Muscle of back (tissue), 11 donors: Measurements from ENCODE around the gene CCSER1. TPM values are rescaled to one million over a fixed set of nuclear protein-coding genes. Genes with fewer than 3 reads are reported as not detected.
"Not testable (repeated sequence)": the region's sequence is repeated elsewhere in the genome, so short reads cannot be mapped to it uniquely, and the experiment has no call there.

Source experiments
- DNase-seq, 3 donors: peaks; one replicate each; pipeline versions ENCODE4 v3.0.0 to v3.0.0-alpha.2; 2013
- polyA plus RNA-seq, 10 donors: library from polyadenylated mRNA; unstranded; fragments of 120-200 nt; gene quantifications; one replicate each; pipeline ENCODE4 v1.2.1, GENCODE V29; 2013; ENCODE audit not compliant: insufficient read length in 10 of 10

CCSER1 gene
- polyA plus RNA-seq, 10 donors = 0.20 to 0.86 (median 0.41) TPM

- no peak for DNase-seq
Measured at GRCh38 chr4:91280551-91281290, 1153.5 kb downstream of the CCSER1 start.

- DNase-seq = no peak
Measured at GRCh38 chr4:91282217-91282616, 1155.0 kb downstream of the CCSER1 start.

- no peak for DNase-seq
Measured at GRCh38 chr4:91283726-91284230, 1156.6 kb downstream of the CCSER1 start.

GRCh38 chr4:91284480-91284879, 1157.3 kb downstream of the CCSER1 start:
- no peak for DNase-seq

GRCh38 chr4:91285487-91285886, 1158.3 kb downstream of the CCSER1 start:
- no peak for DNase-seq

- DNase-seq = no peak
Measured at GRCh38 chr4:91288702-91289311, 1161.6 kb downstream of the CCSER1 start.

- peak in 1 of 3 donors; percentile 1 for DNase-seq
Measured at GRCh38 chr4:91298156-91298700, 1171.0 kb downstream of the CCSER1 start.

- DNase-seq = no peak
Measured at GRCh38 chr4:91298824-91299223, 1171.6 kb downstream of the CCSER1 start.

GRCh38 chr4:91302120-91302519, 1174.9 kb downstream of the CCSER1 start:
- no peak for DNase-seq

GRCh38 chr4:91304292-91304691, 1177.1 kb downstream of the CCSER1 start:
- DNase-seq = no peak

GRCh38 chr4:91317434-91317833, 1190.2 kb downstream of the CCSER1 start:
- no peak for DNase-seq

- no peak for DNase-seq
Measured at GRCh38 chr4:91319556-91320268, 1192.5 kb downstream of the CCSER1 start.

- no peak for DNase-seq
Measured at GRCh38 chr4:91322961-91323360, 1195.8 kb downstream of the CCSER1 start.

GRCh38 chr4:91325495-91325894, 1198.3 kb downstream of the CCSER1 start:
- peak in 2 of 3 donors; percentile 9 to 12 for DNase-seq

- DNase-seq = not testable (repeated sequence)
Measured at GRCh38 chr4:91326167-91326566, 1199.0 kb downstream of the CCSER1 start.

GRCh38 chr4:91330555-91331137, 1203.5 kb downstream of the CCSER1 start:
- no peak for DNase-seq

GRCh38 chr4:91340822-91341221, 1213.6 kb downstream of the CCSER1 start:
- peak in 1 of 3 donors; percentile 8 for DNase-seq

GRCh38 chr4:91345632-91346031, 1218.4 kb downstream of the CCSER1 start:
- no peak for DNase-seq

GRCh38 chr4:91356496-91356895, 1229.3 kb downstream of the CCSER1 start:
- not testable (repeated sequence) for DNase-seq

GRCh38 chr4:91358016-91358415, 1230.8 kb downstream of the CCSER1 start:
- not testable (repeated sequence) for DNase-seq

GRCh38 chr4:91358621-91359020, 1231.4 kb downstream of the CCSER1 start:
- DNase-seq = not testable (repeated sequence)
